Measurements from ENCODE around the gene CSNK1A1.
"Not testable (repeated sequence)": the region's sequence is repeated elsewhere in the genome, so short reads cannot be mapped to it uniquely, and the experiment has no call there.

CSNK1A1 gene

GRCh38 chr5:149448831-149449714 lies 102.2 kb downstream of the CSNK1A1 start:
- H3K4me3 ChIP-seq (ENCODE audit: low read depth, low read length), result no peak overlapping the region
- TF ChIP-seq, protein P1, sequence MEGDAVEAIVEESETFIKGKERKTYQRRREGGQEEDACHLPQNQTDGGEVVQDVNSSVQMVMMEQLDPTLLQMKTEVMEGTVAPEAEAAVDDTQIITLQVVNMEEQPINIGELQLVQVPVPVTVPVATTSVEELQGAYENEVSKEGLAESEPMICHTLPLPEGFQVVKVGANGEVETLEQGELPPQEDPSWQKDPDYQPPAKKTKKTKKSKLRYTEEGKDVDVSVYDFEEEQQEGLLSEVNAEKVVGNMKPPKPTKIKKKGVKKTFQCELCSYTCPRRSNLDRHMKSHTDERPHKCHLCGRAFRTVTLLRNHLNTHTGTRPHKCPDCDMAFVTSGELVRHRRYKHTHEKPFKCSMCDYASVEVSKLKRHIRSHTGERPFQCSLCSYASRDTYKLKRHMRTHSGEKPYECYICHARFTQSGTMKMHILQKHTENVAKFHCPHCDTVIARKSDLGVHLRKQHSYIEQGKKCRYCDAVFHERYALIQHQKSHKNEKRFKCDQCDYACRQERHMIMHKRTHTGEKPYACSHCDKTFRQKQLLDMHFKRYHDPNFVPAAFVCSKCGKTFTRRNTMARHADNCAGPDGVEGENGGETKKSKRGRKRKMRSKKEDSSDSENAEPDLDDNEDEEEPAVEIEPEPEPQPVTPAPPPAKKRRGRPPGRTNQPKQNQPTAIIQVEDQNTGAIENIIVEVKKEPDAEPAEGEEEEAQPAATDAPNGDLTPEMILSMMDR (IDR thresholded peaks at IDR 0.05; ENCODE audit: low read depth, low read length), result peak; percentile 42; the same call in 1 of the 2 replicates

DNA sequence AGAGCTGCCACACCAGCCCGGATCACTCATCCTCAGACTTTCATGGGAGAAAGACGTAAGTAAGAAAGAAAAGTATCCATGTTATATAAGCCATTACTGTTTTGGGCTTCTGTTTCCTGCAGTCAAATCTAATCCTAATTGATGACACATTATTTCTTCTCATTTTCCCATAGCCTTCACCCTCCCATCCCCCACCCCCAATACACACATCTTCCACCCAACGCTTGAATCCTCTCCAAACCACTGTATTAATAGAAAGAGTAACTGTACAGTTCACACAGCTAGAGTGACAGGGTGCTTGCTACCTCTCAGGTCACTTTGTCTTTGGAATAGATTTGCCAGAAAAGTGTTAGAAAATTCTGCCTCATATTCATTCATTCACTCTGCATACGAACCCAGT lies 102.8 kb downstream of the CSNK1A1 start:
- TF ChIP-seq, protein P1 (IDR thresholded peaks at IDR 0.05; ENCODE audit: low read depth, low read length), result no peak
- H3K4me3 ChIP-seq (ENCODE audit: low read depth, low read length), result no peak overlapping the region

DNA sequence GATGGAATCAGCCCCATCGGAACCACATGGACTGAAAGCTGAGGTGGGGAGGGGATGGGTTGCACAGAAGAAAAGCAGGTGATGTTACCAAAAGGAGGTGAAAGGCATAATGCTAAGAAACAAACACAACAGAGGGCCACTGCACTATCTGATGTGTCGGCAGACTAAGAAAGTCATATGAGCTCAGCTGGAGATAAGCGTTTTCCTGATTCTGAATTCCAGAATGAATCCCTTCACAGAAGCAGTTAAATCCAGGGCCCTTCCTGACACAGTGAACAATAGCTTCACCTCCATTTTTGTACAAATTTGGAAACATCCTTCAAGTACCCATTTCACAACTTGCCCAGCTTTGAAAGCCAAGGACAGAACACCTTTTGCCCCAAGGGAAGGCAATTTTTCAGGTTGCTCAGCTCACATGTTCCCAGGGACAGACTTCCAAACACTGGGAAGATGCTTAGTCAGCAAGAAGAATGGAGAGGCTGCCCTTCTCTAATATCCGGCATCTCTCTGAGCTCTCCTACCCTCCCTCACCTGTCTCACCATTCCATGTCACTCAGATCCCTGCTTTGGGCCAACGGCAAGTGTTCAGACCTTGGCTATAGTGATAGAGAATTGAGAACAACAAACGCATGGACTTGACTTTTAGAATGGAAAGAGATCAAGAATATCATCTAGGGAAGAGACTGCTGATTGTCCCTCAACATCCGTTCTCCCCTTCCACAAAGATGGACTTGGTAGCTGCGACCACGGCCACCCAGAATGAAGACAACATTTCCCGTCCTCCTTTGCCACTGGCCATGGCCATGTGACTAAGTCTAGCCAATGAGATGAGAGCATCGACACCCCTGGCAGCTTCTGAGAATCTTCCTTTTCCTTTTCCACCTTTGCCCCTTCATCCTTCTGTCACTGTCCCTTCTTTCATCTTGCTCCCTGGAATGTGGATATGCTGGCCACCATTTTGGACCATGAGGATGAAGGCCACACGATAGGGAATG lies 103.6 kb downstream of the CSNK1A1 start:
- TF ChIP-seq, protein P1 (IDR thresholded peaks at IDR 0.05; ENCODE audit: low read depth, low read length), result no peak
- no peak overlapping the region for H3K4me3 ChIP-seq (ENCODE audit: low read depth, low read length)

DNA sequence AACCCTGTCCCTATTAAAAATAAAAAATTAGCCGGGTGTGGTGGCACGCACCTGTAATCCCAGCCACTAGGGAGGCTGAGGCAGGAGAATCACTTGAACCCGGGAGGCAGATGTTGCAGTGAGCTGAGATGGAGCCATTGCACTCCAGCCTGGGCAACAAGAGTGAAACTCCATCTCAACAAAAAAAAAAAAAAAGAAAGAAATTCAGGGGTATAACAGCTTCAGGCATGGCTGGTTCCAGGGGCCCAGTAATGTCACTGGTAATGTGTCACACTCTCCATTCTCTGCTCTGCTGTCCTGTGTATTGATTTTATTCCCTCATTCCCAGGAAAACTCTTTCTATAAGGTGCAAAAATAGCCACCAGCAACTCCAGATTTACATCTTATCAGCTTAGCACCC lies 104.4 kb downstream of the CSNK1A1 start:
- H3K4me3 ChIP-seq (ENCODE audit: low read depth, low read length), result not testable (repeated sequence)

- no peak overlapping the region for H3K4me3 ChIP-seq (ENCODE audit: low read depth, low read length)
- TF ChIP-seq, protein P1 (IDR thresholded peaks at IDR 0.05; ENCODE audit: low read depth, low read length), result no peak
Observed at GRCh38 chr5:149445739-149446369, 105.4 kb downstream of the CSNK1A1 start.

GRCh38 chr5:149445343-149445738 lies 105.9 kb downstream of the CSNK1A1 start:
- TF ChIP-seq, protein P1 (IDR thresholded peaks at IDR 0.05; ENCODE audit: low read depth, low read length), result no peak
- no peak overlapping the region for H3K4me3 ChIP-seq (ENCODE audit: low read depth, low read length)

GRCh38 chr5:149444430-149444829 lies 106.8 kb downstream of the CSNK1A1 start:
- H3K4me3 ChIP-seq (ENCODE audit: low read depth, low read length), result not testable (repeated sequence)

Data from WI38 (cell line).